ENCODE data around the gene EIF2B2.

EIF2B2 gene

GRCh38 chr14:75044322-75044721, 41.6 kb downstream of the EIF2B2 start:
- DNase-seq (ENCODE audit: low read depth in 2 of 2): no peak

DNA sequence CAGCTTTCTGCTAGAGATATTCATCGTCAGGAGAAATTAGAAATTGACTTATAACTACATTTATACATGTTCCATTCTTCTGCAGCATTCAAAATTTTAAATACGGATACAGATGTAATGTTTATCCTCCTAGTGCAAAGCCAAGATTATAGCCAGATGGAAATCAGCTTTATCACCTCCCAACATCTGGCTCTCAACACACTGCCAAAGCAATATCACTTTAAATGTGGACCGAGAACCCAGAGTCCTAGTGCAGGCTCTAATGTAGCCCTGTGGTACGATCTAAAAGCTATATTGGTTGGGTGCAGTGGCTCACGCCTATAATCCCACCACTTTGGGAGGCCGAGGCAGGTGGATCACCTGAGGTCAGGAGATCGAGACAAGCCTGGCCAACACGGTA, 42.0 kb downstream of the EIF2B2 start:
- no peak for DNase-seq (ENCODE audit: low read depth in 2 of 2)

GRCh38 chr14:75046275-75046674, 43.6 kb downstream of the EIF2B2 start:
- no peak for DNase-seq (ENCODE audit: low read depth in 2 of 2)

DNA sequence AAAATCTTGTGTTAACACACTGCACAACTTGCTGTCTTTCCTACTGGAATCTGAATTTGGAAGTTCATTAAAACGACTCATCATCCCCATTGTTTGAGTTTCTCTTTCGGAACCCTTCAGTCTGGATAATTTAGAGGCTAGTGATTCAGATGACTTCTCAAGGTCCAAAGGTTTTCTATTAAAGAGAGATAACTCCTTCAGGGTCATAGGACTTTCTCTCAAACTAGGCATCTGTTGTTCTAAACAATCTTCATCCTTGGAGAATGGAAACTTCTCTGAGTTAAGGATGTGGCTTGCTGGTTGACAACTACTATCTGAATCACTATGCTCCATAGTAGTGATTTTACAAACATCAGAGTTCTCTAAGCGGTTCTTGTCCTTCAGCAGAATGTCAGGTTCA, 44.2 kb downstream of the EIF2B2 start:
- no peak for DNase-seq (ENCODE audit: low read depth in 2 of 2)

GRCh38 chr14:75047506-75047905, 44.8 kb downstream of the EIF2B2 start:
- DNase-seq (ENCODE audit: low read depth in 2 of 2): no peak

- no peak for DNase-seq (ENCODE audit: low read depth in 2 of 2)
Measured at GRCh38 chr14:75048101-75048500, 45.4 kb downstream of the EIF2B2 start.

GRCh38 chr14:75049136-75049535, 46.4 kb downstream of the EIF2B2 start:
- DNase-seq (ENCODE audit: low read depth in 2 of 2): no peak

DNA sequence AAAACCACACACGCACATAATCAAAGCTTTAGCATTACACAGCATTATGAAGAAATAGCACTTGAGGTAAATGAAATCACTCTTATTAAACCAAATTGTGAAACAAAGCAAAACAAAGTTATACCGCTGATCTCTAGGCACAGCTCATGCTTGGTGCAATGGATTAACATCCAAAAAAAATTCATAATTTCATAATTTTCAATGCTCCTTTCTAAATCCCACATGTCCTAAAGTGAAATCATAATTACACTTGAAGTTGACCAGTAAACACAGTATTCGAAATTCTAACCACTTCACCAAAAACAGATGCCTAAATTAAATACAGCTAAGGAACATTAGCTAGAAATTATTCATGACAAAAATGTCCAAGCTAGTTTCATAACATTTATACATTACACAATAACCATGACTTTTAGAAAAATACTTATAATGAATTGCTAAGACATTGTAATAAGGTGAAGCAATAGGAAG, 47.0 kb downstream of the EIF2B2 start:
- DNase-seq (ENCODE audit: low read depth in 2 of 2): no peak

DNA sequence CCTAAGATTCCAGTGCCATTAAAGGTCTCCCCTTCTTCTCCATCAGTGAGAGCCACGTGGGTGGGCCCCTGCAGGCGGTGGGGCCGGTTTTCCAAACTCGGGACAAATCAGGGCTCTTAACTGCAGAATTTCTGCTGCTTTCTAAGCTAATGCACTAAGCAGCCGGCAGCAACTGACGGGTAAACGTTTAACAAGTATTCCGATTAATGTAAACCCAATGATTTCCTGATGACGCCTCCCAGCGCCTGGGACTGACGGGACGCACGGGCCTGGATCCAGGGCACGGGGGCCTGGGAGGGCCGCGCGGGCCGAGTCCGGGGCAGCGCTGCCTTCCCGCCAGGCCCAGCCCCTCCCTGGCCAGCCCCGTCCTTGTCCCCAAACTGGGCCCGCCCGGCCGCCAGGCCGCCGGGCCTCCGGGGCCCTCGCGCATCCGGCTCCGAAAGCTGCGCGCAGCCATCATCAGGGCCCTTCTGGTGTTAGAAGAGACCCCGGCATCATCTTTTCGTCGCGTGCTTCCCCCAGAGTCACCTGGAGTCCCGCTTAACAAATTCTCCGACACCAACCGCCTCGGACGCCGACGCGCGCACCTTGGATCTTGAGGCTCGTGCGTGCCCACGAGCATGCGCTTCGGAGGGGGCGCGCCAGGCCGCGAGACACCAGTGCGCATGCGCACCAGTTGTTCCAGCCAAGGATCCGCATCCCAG, 48.3 kb downstream of the EIF2B2 start, which contains the start of gene MLH3:
Gene MLH3 (minus strand): TSS at position 616 of the 704 bp plus-strand sequence. CDS start 1,812 bp downstream, outside the sequence.
- peak; percentile 61 to 65 for DNase-seq (ENCODE audit: low read depth in 2 of 2)

GRCh38 chr14:75051556-75051899, 48.8 kb downstream of the EIF2B2 start:
- no peak for DNase-seq (ENCODE audit: low read depth in 2 of 2)

GRCh38 chr14:75053396-75054291, 50.9 kb downstream of the EIF2B2 start:
- DNase-seq (ENCODE audit: low read depth in 2 of 2): no peak

GRCh38 chr14:75054421-75054820, 51.7 kb downstream of the EIF2B2 start:
- no peak for DNase-seq (ENCODE audit: low read depth in 2 of 2)

DNA sequence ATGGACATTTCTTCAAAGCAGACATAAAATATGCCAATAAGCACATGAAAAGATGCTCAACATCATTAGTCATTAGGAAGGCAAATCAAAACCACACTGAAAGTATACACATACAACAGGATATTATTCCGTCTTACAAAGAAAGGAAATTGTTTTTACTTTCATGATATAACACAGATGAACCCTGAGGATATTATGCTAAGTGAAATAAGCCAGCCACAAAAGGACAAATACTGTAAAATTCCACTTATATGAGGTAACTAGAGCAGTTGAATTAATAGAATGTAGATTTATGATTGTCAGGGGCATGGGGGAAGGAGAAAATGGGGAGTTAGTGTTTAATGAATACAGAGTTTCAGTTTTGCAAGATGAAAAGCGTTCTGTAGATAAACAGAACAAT, 56.9 kb downstream of the EIF2B2 start:
- no peak for DNase-seq (ENCODE audit: low read depth in 2 of 2)

DNA sequence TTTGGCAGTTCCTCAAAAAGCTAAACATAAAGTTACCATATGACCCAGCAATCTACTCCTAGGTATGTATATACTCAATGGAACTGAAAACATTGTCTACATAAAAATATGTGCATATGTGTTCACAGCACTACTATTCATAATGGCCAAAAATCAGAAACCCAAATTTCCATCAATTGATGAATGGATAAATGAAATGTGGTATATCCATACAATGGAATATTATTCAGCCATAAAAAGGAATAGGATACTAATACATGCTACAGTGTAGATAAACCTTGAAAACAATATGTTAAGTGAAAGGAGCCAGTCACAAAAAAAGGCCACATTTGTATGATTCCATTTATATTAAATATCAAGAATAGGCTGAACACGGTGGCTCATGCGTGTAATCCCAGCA, 57.7 kb downstream of the EIF2B2 start:
- DNase-seq (ENCODE audit: low read depth in 2 of 2): no peak
